Duodenal mucosa (tissue), 2 donors: ENCODE data around the gene PON2.
"Not testable (repeated sequence)": the region's sequence is repeated elsewhere in the genome, so short reads cannot be mapped to it uniquely, and the experiment has no call there.

Experiments
- H3K27ac ChIP-seq: one replicate; pipeline ENCODE4 v1.7.0; 2013; ENCODE audit warnings: low read depth, low read length
- H3K27me3 ChIP-seq, 2 donors: one replicate each; pipeline ENCODE4 v1.7.0; 2013; ENCODE audit warnings: low read length in 2 of 2, control low read depth in 1 of 2; ENCODE audit not compliant: insufficient read depth in 2 of 2, control insufficient read depth in 1 of 2
- H3K36me3 ChIP-seq, 2 donors: one replicate each; pipeline ENCODE4 v1.7.0; 2013; ENCODE audit warnings: low read length in 2 of 2, control low read depth in 1 of 2; ENCODE audit not compliant: insufficient read depth in 2 of 2, control insufficient read depth in 1 of 2
- H3K4me1 ChIP-seq, 2 donors: one replicate each; pipeline ENCODE4 v1.7.0; 2013; ENCODE audit warnings: low read length in 2 of 2, control low read depth in 1 of 2; ENCODE audit not compliant: insufficient read depth in 2 of 2, control insufficient read depth in 1 of 2
- H3K4me3 ChIP-seq, 2 donors: one replicate each; pipeline ENCODE4 v1.7.0; 2013; ENCODE audit warnings: low read length in 2 of 2, low read depth in 1 of 2
- H3K9ac ChIP-seq, 2 donors: one replicate each; pipeline ENCODE4 v1.7.0; 2013; ENCODE audit warnings: low read length in 2 of 2, low read depth in 1 of 2
- H3K9me3 ChIP-seq, 2 donors: one replicate each; pipeline ENCODE4 v1.7.0; 2013; ENCODE audit warnings: low read length in 2 of 2, control low read depth in 1 of 2; ENCODE audit not compliant: control insufficient read depth in 1 of 2

The PON2 gene

DNA sequence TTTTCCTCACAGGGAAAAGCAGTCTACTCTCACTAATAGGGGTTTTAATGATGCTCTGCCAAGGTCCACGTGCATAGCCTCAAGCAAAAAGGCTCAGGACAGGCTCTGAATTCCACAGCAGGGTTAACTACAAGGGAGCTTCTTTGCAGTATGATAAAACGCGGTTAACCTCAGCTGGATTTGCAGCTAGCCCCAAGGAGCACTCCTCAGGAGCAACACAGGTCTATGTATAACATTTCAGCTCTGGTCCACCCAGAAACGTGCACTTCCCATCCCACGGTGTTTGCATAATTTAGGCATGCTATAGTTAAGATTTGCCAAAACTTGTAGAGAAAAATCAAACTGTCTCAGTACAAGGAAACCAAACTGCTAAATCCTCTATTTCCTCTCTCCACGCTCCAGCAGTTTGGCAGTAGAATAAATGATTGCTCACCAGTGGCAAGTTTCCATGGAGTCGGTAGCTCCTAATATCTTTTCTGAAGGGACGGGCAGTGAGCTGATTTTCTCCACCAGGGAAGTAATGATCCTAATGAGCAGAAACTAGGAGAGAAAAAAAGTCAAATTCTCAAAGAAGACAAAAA lies 37.8 kb upstream of the PON2 start:
- Histone ChIP-seq H3K9ac (no peak overlapping the region), H3K4me1 (no peaks in the 10 kb centered on the region), H3K4me3 (no peak overlapping the region), H3K27me3 (no peaks in the 10 kb centered on the region), H3K27ac (no peak overlapping the region), H3K36me3 (no peaks in the 10 kb centered on the region), H3K9me3 (no peaks in the 10 kb centered on the region)

DNA sequence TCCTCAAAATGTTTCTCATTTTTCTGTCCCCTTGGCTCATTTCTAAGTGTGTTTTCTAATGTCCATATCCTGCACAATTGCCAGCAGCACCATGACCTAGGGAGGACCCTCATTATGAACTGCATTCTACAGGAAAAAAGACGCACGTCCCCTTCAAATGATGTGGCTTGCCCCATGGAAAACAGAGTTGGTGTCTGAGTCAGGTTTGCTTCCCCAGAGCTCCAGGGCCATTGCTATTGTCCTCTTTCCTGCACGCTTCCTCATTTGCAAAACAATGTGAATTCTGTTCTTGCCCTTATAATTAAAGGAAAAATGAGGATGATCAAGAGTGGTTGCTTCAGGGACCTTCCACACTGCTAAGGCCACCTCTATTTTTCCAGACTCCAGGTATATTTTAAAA lies 36.2 kb upstream of the PON2 start:
- H3K4me1 ChIP-seq: no peaks in the 10 kb centered on the region

DNA sequence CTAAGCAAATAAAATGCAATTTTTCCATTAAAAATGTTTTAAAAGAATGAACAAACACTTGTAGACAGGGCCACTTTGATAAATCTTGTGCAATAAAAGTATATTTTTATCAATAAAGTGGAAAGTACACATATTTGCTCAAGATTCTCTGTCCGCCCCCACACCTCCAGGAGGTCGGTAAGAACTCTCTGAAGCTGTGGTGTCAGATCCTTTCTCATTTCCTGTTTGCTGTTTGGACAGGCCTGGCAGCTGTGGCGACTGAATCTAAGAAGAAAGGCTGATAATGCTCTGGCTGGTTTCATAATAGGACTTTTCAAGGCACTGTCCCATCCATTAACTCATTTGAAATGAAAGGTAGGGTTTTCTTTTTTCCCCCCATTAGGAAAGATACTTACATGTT lies 35.6 kb upstream of the PON2 start:
- Histone ChIP-seq H3K9me3 (no peaks in the 10 kb centered on the region), H3K27me3 (no peaks in the 10 kb centered on the region), H3K27ac (no peak overlapping the region), H3K36me3 (no peaks in the 10 kb centered on the region), H3K4me3 (no peak overlapping the region), H3K4me1 (no peaks in the 10 kb centered on the region), H3K9ac (no peak overlapping the region)

More for the DNA sequence above, 36.2 kb upstream of the PON2 start:
- Histone ChIP-seq H3K27me3 (no peaks in the 10 kb centered on the region), H3K27ac (no peak overlapping the region), H3K9ac (no peak overlapping the region), H3K36me3 (no peaks in the 10 kb centered on the region), H3K4me3 (no peak overlapping the region), H3K9me3 (no peaks in the 10 kb centered on the region)

DNA sequence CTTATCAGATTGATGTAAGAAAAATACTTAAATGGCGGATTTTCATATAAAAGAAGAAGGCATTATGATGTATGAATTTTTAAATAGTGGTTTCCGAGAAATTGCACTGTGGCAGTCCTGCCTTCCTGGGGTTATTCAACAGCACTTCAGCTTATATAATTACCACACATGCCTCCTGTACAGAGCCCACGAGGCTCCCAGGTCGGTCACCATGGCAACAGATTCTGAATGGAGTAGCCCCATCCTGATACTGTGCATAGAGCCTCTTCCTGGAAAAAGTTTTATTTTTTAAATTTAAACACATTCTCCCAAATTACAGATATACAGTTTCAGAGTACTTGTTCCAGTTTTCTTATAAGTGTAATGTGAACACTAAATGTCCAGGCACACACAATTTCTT lies 35.0 kb upstream of the PON2 start:
- no peaks in the 10 kb centered on the region for H3K36me3 ChIP-seq
- H3K9me3 ChIP-seq: no peaks in the 10 kb centered on the region
- no peak overlapping the region for H3K4me3 ChIP-seq
- no peaks in the 10 kb centered on the region for H3K4me1 ChIP-seq
- no peak overlapping the region for H3K27ac ChIP-seq
- H3K27me3 ChIP-seq: no peaks in the 10 kb centered on the region
- no peak overlapping the region for H3K9ac ChIP-seq

DNA sequence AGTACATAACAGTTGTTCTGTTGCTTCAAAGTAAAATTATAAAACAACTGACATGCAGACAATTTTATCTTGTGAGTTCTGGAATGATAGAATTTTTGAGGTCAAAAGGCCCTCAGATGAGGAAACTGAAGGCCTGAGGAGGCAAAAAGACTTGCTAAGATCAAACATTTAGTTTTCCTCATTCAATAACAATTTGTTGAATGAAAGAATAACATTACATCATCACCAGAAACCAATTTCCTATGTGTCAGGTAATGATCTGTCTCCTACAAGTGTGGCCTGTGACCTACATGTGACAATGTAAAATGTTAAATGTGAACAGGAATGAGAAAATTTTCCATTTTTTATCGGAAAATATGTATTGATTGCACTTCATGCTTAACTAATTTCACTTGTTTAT lies 34.4 kb upstream of the PON2 start:
- H3K4me3 ChIP-seq: no peak overlapping the region
- no peaks in the 10 kb centered on the region for H3K9me3 ChIP-seq
- H3K27ac ChIP-seq: no peak overlapping the region
- H3K36me3 ChIP-seq: no peaks in the 10 kb centered on the region
- no peaks in the 10 kb centered on the region for H3K4me1 ChIP-seq
- no peaks in the 10 kb centered on the region for H3K27me3 ChIP-seq
- H3K9ac ChIP-seq: no peak overlapping the region

DNA sequence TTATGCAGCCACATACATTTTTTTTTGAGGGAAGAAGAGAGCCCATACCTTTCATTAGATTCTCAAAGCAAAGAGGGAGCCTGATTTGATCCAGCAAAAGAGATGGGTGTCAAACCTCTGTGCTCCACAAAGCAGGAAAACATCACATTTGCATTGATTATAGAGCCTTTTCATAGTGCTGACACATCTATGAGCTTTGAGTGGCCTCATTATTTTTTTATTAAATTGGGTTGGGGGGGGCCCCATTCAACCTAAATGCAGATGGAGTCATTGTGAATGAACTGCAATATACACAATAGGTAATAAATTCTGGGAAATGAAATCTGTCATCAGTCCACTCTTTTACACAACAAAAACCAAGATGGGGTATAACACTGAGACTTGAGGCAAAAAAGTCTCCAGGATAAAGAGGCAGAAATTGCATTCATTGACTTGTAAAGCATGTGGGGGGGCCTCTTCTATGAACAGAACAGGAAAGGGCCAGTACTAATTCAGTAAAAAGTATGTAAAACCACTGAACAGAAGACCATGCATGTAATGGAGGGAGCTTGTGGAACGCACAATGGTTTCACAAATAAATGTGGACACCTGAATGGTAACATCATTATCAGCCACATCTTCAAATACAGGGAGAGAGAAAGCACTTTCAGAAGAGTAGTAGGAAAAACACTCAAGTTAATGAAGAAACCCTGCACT lies 33.2 kb upstream of the PON2 start:
- no peaks in the 10 kb centered on the region for H3K36me3 ChIP-seq
- H3K9ac ChIP-seq: no peak overlapping the region
- no peaks in the 10 kb centered on the region for H3K4me1 ChIP-seq
- H3K27ac ChIP-seq: no peak overlapping the region
- no peak overlapping the region for H3K4me3 ChIP-seq
- no peaks in the 10 kb centered on the region for H3K27me3 ChIP-seq
- H3K9me3 ChIP-seq: no peaks in the 10 kb centered on the region

DNA sequence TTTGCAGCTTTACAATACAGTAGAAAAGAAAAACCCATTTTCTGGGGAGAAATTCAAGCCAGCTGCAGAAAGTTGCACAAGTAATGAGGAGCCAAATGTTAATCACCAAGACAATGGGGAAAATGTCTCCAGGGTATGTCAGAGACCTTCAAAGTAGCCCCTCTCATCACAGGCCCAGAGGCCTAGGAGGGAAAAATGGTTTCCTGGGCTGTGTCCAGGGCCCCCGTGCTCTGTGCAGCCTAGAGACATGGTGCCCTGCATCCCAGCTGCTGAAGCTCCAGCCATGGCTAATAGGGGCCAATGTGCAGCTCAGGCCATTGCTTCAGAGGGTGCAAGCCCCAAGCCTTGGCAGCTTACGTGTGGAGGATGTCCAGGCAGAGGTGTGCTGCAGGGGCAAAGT lies 25.8 kb upstream of the PON2 start:
- not testable (repeated sequence) for H3K9ac ChIP-seq, H3K36me3 ChIP-seq, H3K27me3 ChIP-seq, H3K27ac ChIP-seq, H3K9me3 ChIP-seq, H3K4me1 ChIP-seq, H3K4me3 ChIP-seq

DNA sequence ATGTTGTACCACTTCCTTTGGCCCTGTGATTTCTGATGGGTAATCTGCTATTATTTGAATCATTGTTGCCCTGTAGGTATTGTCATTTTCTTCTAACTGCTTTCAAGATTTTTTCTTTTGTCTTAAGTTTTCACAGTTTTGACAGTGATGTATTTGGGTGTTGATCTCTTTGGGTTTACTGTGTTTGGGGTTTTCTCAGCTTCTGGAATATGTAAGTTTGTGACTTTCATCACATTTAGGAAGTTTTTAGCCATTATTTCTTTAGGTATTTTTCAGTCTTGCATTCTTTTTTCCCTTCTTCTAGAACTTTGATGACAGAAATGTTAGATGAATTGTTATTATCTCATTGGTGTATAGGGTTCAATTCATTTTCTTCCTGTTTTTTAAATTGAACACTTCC lies 23.1 kb upstream of the PON2 start:
- Histone ChIP-seq H3K9ac (no peak overlapping the region), H3K27me3 (no peaks in the 10 kb centered on the region), H3K27ac (no peak overlapping the region), H3K4me3 (no peak overlapping the region), H3K4me1 (no peaks in the 10 kb centered on the region), H3K36me3 (no peaks in the 10 kb centered on the region), H3K9me3 (peaks cover 0 to 5% of the 10 kb centered on the region in 2 donors)

DNA sequence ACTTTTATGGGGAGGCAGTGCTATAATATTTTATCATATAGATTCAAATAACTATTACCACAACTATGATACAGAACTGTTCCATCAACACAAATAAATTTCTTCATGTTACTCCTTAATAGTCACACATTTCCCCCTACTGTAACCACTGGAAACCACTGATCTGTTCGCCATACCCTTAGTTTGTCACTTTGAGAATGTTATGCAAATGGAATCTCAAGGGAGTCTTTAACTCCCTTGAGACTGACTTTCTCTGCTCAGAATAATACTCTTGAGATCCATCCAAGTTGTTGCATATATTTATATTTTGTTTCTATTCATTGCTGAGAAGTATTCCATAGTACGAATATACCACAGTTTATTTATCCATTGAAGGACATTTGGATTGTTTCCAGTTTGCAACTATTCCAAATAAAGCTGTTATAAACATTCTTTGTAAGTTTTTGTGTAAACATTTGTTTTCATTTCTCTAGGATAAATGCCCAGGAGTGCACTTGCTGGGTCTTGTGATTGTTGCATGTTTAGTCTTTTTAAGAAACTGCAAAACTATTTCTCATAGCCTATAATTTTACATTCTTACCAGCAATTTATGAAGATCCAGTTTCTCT lies 19.7 kb upstream of the PON2 start:
- H3K9me3 ChIP-seq: no peaks in the 10 kb centered on the region
- no peaks in the 10 kb centered on the region for H3K4me1 ChIP-seq
- H3K27ac ChIP-seq: no peak overlapping the region
- no peaks in the 10 kb centered on the region for H3K27me3 ChIP-seq
- H3K4me3 ChIP-seq: no peak overlapping the region
- H3K36me3 ChIP-seq: no peaks in the 10 kb centered on the region
- H3K9ac ChIP-seq: no peak overlapping the region

DNA sequence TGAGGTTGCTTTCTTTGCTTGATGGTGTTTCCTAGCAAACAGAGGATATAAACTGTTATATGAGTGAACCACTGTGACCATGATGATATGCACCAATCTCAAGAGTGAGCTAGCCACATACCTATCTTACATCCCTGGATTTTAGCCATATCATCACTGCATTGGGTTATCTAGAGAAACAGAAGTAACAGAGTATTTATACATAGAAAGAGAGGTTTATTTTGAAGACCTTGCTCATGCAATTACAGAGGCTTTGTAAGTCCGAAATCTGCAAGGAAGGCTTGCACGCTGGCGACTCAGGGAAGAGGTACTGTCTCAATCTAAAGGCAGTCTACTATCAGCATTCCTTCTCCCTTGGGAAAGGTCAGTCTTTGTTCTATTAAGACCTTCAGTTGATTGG lies 11.8 kb upstream of the PON2 start:
- Histone ChIP-seq H3K4me1 (no peaks in the 10 kb centered on the region), H3K27ac (no peak overlapping the region), H3K9ac (no peak overlapping the region), H3K4me3 (no peak overlapping the region), H3K36me3 (no peaks in the 10 kb centered on the region), H3K9me3 (no peaks in the 10 kb centered on the region), H3K27me3 (no peaks in the 10 kb centered on the region)
